Fibroblast of lung (primary cell): ENCODE measurements around the gene KDM3A. TPM values are rescaled to one million over a fixed set of nuclear protein-coding genes. Genes with fewer than 3 reads are reported as not detected.

Source experiments
- DNase-seq, 2 donors: peaks; one replicate each; pipeline versions ENCODE4 v3.0.0 to v3.0.0-alpha.2; 2010; ENCODE audit warnings: low read depth in 2 of 2
- H2AFZ ChIP-seq: 2 replicates; pipeline ENCODE4 v1.5.1; 2012; ENCODE audit warnings: low read length, control low read depth, inconsistent platforms
- H3K27ac ChIP-seq: 2 replicates; pipeline ENCODE4 v1.5.1; 2011; ENCODE audit warnings: low read length, control low read depth; ENCODE audit not compliant: insufficient read depth
- H3K27me3 ChIP-seq: 2 replicates; pipeline ENCODE4 v1.5.1; 2011; ENCODE audit warnings: mild to moderate bottlenecking, low read length; ENCODE audit not compliant: control insufficient read depth, insufficient read depth
- H3K36me3 ChIP-seq: 2 replicates; pipeline ENCODE4 v1.5.1; 2011; ENCODE audit warnings: low read length; ENCODE audit not compliant: control insufficient read depth, insufficient read depth
- H3K4me1 ChIP-seq: 2 replicates; pipeline ENCODE4 v1.5.1; 2011; ENCODE audit warnings: low read length; ENCODE audit not compliant: control insufficient read depth, insufficient read depth; ENCODE audit errors: extremely low read depth
- H3K4me2 ChIP-seq: 2 replicates; pipeline ENCODE4 v1.5.1; 2011; ENCODE audit warnings: low read length, control low read depth; ENCODE audit not compliant: insufficient read depth; ENCODE audit errors: extremely low read depth
- H3K4me3 ChIP-seq, 4 experiments: fragments of 200-600 bp in 1 of 4; sonication (generic) in 1 of 4; replicated peaks in 1 of 4; 2 replicates each; pipeline ENCODE4 v1.5.1; 2011 to 2016; ENCODE audit warnings: low read length in 4 of 4, low read depth in 3 of 4, mild to moderate bottlenecking in 3 of 4, control low read depth in 2 of 4, inconsistent platforms in 1 of 4, mixed read lengths in 1 of 4; ENCODE audit not compliant: insufficient read depth in 1 of 4; ENCODE audit errors: control extremely low read depth in 1 of 4
- H3K79me2 ChIP-seq: 2 replicates; pipeline ENCODE4 v1.5.1; 2012; ENCODE audit warnings: mild to moderate bottlenecking, low read length, inconsistent platforms; ENCODE audit not compliant: control insufficient read depth, insufficient read depth
- H3K9ac ChIP-seq: 2 replicates; pipeline ENCODE4 v1.5.1; 2011; ENCODE audit warnings: mild to moderate bottlenecking, low read length, control low read depth; ENCODE audit not compliant: insufficient read depth
- H3K9me3 ChIP-seq: 2 replicates; pipeline ENCODE4 v1.5.1; 2012; ENCODE audit warnings: low read depth, low read length; ENCODE audit not compliant: control insufficient read depth, insufficient read depth
- H4K20me1 ChIP-seq: 2 replicates; pipeline ENCODE4 v1.5.1; 2011; ENCODE audit warnings: low read length; ENCODE audit not compliant: control insufficient read depth, insufficient read depth; ENCODE audit errors: extremely low read depth
- EZH2 ChIP-seq: IDR thresholded peaks from 2 replicates; pipeline ENCODE4 v1.5.1; 2012; ENCODE audit warnings: low read length, control low read depth, mild to moderate bottlenecking; ENCODE audit errors: missing control alignments
- polyA plus RNA-seq, 2 donors: library from polyadenylated mRNA; depleted of rRNA in 1 of 2; stranded (reverse) in 1 of 2; unstranded in 1 of 2; fragments of >200 nt; gene quantifications; 2 replicates each; pipeline ENCODE4 v1.2.1, GENCODE V29; 2011 to 2012; ENCODE audit warnings: missing spikeins in 1 of 2
- total RNA-seq: library from RNA; depleted of rRNA; stranded (reverse); fragments of >200 nt; gene quantifications from 2 replicates; pipeline ENCODE4 v1.2.1, GENCODE V29; 2014
- TF ChIP-seq, protein P1 (sequence below), 2 donors: IDR thresholded peaks in 1 of 2; conservative IDR thresholded peaks in 1 of 2; 1 replicate in 1 of 2; 2 replicates in 1 of 2; pipeline ENCODE4 v1.5.1; 2011 to 2012; ENCODE audit warnings: low read length in 2 of 2, control low read depth in 1 of 2, inconsistent platforms in 1 of 2, low read depth in 1 of 2, mild to moderate bottlenecking in 1 of 2

KDM3A gene
- total and polyA plus RNA-seq, 2 donors (not counting 1 experiment from before 2014, with no cell fraction given) = 20.5 to 26.0 TPM

DNA sequence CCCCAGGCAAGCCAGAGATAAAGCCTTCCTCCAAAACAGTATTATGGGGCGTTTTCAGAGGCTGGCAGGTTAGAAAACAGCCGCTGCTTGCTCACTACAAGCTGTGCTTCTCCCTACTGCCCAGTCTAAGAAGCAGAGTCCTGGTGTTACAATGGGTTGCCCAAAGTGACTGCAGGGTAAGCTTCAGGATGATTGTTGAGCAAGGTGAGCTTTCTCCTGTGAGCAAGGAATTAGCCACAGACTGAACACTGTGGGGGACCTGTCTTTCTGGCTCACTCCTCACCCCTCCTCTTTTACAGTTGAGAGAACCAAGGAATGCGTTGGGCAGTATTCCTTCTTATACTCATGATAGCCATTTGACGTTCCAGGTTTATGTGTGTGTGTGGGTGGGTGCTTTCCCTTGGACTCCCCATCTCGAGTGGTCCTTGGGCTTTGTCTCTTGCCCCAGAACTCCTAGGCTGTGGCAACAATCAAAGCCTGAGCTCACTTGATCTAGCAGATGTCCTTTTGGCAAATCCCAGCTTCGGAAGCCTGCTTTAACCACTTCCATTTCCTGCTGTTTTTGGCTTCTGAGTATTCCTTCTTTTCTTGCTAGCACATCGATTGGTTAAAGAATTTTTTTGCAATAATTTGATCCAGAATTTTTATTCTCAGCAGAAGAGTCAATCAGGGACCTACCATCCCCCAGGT lies 47.5 kb downstream of the KDM3A start:
- no peaks in the 10 kb centered on the region for H3K79me2 ChIP-seq
- H3K4me1 ChIP-seq = no peaks in the 10 kb centered on the region
- no peak for DNase-seq
- H3K4me3 ChIP-seq = no peak overlapping the region
- H3K9me3 ChIP-seq = no peaks in the 10 kb centered on the region
- H4K20me1 ChIP-seq = no peaks in the 10 kb centered on the region
- H3K36me3 ChIP-seq = peaks cover 16% of the 10 kb centered on the region
- H2AFZ ChIP-seq = no peak overlapping the region
- TF ChIP-seq, protein P1, sequence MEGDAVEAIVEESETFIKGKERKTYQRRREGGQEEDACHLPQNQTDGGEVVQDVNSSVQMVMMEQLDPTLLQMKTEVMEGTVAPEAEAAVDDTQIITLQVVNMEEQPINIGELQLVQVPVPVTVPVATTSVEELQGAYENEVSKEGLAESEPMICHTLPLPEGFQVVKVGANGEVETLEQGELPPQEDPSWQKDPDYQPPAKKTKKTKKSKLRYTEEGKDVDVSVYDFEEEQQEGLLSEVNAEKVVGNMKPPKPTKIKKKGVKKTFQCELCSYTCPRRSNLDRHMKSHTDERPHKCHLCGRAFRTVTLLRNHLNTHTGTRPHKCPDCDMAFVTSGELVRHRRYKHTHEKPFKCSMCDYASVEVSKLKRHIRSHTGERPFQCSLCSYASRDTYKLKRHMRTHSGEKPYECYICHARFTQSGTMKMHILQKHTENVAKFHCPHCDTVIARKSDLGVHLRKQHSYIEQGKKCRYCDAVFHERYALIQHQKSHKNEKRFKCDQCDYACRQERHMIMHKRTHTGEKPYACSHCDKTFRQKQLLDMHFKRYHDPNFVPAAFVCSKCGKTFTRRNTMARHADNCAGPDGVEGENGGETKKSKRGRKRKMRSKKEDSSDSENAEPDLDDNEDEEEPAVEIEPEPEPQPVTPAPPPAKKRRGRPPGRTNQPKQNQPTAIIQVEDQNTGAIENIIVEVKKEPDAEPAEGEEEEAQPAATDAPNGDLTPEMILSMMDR (conservative IDR thresholded peaks at IDR 0.05 in 1 of 2, IDR thresholded peaks at IDR 0.05 in 1 of 2; ENCODE audit: low read depth in 1 of 2, low read length in 2 of 2) = no peak
- TF ChIP-seq EZH2 = no peak
- H3K27ac ChIP-seq = no peak overlapping the region
- H3K9ac ChIP-seq = no peak overlapping the region
- H3K4me2 ChIP-seq = no peak overlapping the region
- H3K27me3 ChIP-seq = no peaks in the 10 kb centered on the region

DNA sequence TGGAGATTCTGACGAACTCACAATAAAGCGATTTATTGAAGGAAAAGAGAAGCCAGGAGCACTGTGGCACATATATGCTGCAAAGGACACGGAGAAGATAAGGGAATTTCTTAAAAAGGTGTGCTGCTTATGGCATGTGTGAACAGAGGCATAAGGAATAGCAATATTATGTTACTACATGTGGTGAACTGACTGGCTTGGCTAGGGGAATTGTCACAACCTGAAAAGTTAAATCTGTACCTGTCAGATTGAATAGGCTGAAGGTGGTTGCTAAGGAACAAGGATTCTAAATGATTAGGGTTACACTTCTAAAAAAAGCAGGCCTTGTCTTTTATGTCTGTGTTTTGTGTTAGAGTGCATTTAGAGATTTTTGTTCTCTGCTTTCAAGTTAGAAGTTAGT lies 48.4 kb downstream of the KDM3A start:
- no peak for DNase-seq
- no peak overlapping the region for H2AFZ ChIP-seq
- no peaks in the 10 kb centered on the region for H4K20me1 ChIP-seq
- no peaks in the 10 kb centered on the region for H3K9me3 ChIP-seq
- H3K27me3 ChIP-seq = no peaks in the 10 kb centered on the region
- no peak overlapping the region for H3K27ac ChIP-seq
- H3K4me1 ChIP-seq = no peaks in the 10 kb centered on the region
- TF ChIP-seq, protein P1 (conservative IDR thresholded peaks at IDR 0.05 in 1 of 2, IDR thresholded peaks at IDR 0.05 in 1 of 2; ENCODE audit: low read depth in 1 of 2, low read length in 2 of 2) = no peak
- no peak for TF ChIP-seq EZH2
- peaks cover 16% of the 10 kb centered on the region for H3K36me3 ChIP-seq
- H3K79me2 ChIP-seq = no peaks in the 10 kb centered on the region
- no peak overlapping the region for H3K9ac ChIP-seq
- H3K4me3 ChIP-seq = no peak overlapping the region
- no peak overlapping the region for H3K4me2 ChIP-seq

DNA sequence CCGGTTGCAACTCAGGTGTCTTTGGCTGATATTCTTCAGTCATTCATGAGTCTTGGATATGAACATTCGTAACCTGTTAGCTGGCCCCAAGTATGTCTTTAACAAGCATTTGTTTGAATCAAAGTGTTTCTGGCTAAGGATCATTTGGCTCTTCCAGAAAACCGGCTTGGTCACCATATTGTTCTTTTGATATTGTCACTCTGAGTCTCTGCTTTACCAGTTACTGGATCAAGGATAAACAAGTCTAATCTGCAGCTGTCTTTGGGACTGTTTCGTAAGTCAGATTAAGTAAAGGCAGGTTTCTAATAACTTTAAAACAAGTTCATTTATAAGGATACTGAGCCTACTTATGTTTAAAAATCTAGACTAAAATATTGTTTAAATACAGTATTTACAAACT lies 49.1 kb downstream of the KDM3A start:
- H3K36me3 ChIP-seq = peaks cover 14% of the 10 kb centered on the region

More for the DNA sequence above, 49.1 kb downstream of the KDM3A start:
- Histone ChIP-seq H3K4me3 (no peak overlapping the region), H4K20me1 (no peaks in the 10 kb centered on the region), H2AFZ (no peak overlapping the region), H3K4me1 (no peaks in the 10 kb centered on the region), H3K4me2 (no peak overlapping the region), H3K27ac (no peak overlapping the region), H3K9ac (no peak overlapping the region), H3K79me2 (no peaks in the 10 kb centered on the region), H3K9me3 (no peaks in the 10 kb centered on the region), H3K27me3 (no peaks in the 10 kb centered on the region)
- no peak for DNase-seq
- no peak for TF ChIP-seq EZH2
- TF ChIP-seq, protein P1 (conservative IDR thresholded peaks at IDR 0.05 in 1 of 2, IDR thresholded peaks at IDR 0.05 in 1 of 2; ENCODE audit: low read depth in 1 of 2, low read length in 2 of 2) = no peak
